Upper lobe of left lung (tissue), 4 donors: ENCODE measurements around the gene ARHGEF37.

ENCODE experiments used
- POLR2A ChIP-seq, 4 donors: fragments of 450-650 bp; IDR thresholded peaks; one replicate each; pipeline ENCODE4 v1.5.1; 2016 to 2017; ENCODE audit warnings: antibody characterized with exemption in 4 of 4, mild to moderate bottlenecking in 2 of 4
- TF ChIP-seq, protein P1 (sequence below), 6 experiments: fragments of 450-650 bp in 4 of 6; fragments of 200-600 bp in 2 of 6; sonication (generic) in 2 of 6; IDR thresholded peaks; one replicate each; pipeline ENCODE4 v1.5.1; 2016 to 2019; ENCODE audit warnings: antibody characterized with exemption in 6 of 6

DNA sequence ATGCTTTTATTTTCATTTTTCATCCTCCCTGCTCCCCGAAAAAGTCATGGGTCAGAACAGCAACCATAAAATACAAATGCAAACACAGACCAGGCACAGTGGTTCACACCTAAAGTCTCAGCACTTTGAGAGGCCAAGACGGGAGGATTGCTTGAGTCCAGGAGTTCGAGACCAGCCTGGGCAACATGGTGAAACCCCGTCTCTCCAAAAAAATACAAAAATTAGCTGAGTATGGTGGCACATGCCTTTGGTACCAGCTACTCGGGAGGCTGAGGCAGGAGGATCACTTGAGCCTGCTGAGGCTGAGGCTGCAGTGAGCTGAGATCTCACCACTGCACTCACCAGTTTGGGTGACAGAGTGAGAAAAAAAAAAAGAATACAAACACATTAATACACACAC is 60.3 kb downstream of the ARHGEF37 start:
- TF ChIP-seq, protein P1, sequence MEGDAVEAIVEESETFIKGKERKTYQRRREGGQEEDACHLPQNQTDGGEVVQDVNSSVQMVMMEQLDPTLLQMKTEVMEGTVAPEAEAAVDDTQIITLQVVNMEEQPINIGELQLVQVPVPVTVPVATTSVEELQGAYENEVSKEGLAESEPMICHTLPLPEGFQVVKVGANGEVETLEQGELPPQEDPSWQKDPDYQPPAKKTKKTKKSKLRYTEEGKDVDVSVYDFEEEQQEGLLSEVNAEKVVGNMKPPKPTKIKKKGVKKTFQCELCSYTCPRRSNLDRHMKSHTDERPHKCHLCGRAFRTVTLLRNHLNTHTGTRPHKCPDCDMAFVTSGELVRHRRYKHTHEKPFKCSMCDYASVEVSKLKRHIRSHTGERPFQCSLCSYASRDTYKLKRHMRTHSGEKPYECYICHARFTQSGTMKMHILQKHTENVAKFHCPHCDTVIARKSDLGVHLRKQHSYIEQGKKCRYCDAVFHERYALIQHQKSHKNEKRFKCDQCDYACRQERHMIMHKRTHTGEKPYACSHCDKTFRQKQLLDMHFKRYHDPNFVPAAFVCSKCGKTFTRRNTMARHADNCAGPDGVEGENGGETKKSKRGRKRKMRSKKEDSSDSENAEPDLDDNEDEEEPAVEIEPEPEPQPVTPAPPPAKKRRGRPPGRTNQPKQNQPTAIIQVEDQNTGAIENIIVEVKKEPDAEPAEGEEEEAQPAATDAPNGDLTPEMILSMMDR (IDR thresholded peaks at IDR 0.05): no peak
- TF ChIP-seq POLR2A (IDR thresholded peaks at IDR 0.05): no peak
